Uterus (tissue), 2 donors: Measurements from ENCODE around the gene SRGAP1.

ENCODE experiments used
- POLR2A ChIP-seq, 2 donors: fragments of 450-650 bp; IDR thresholded peaks; one replicate each; pipeline ENCODE4 v1.6.1; 2016; ENCODE audit warnings: antibody characterized with exemption in 2 of 2, mild to moderate bottlenecking in 1 of 2, moderate library complexity in 1 of 2
- TF ChIP-seq, protein P1 (sequence below), 4 experiments: fragments of 200-600 bp in 2 of 4; fragments of 450-650 bp in 2 of 4; sonication (generic) in 2 of 4; IDR thresholded peaks; one replicate each; pipeline ENCODE4 v1.5.1; 2016 to 2019; ENCODE audit warnings: antibody characterized with exemption in 4 of 4, mild to moderate bottlenecking in 2 of 4, moderate library complexity in 1 of 4

DNA sequence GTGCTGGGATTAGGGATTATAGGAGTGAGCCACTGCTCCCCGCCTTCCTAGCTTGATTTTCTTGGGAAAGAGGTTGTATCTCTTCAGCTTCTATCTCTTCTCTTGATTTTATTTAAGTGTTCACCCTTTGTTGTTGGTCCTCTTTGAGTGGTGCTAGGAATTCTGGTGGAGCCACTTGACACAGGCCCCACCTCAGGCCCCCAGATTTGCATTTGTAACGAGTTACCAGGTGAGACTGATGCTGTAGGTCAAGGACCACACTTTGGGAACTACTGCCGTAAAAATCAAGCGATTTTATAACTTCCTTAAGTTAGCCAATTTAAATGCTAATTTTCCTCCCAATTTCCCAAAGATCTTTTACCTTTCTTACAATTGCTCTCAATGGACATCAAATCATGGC, 26.3 kb downstream of the SRGAP1 start:
- TF ChIP-seq, protein P1, sequence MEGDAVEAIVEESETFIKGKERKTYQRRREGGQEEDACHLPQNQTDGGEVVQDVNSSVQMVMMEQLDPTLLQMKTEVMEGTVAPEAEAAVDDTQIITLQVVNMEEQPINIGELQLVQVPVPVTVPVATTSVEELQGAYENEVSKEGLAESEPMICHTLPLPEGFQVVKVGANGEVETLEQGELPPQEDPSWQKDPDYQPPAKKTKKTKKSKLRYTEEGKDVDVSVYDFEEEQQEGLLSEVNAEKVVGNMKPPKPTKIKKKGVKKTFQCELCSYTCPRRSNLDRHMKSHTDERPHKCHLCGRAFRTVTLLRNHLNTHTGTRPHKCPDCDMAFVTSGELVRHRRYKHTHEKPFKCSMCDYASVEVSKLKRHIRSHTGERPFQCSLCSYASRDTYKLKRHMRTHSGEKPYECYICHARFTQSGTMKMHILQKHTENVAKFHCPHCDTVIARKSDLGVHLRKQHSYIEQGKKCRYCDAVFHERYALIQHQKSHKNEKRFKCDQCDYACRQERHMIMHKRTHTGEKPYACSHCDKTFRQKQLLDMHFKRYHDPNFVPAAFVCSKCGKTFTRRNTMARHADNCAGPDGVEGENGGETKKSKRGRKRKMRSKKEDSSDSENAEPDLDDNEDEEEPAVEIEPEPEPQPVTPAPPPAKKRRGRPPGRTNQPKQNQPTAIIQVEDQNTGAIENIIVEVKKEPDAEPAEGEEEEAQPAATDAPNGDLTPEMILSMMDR (IDR thresholded peaks at IDR 0.05): no peak
- TF ChIP-seq POLR2A (IDR thresholded peaks at IDR 0.05): no peak
